Astrocyte of the cerebellum (primary cell): ENCODE data around the gene SEMA4D.

Experiments
- DNase-seq: peaks from one replicate; pipeline ENCODE4 v3.0.0-alpha.2; 2011; ENCODE audit warnings: low read depth
- H3K4me3 ChIP-seq: 2 replicates; pipeline ENCODE4 v1.5.1; 2011; ENCODE audit warnings: mild to moderate bottlenecking, low read depth, low read length, moderate library complexity
- in situ Hi-C: cut with HindIII; loops from 2 replicates; pipeline ENCODE4 v1.10.0; 2017; ENCODE audit warnings: low sequenced_read_pairs
- TF ChIP-seq, protein P1 (sequence below): IDR thresholded peaks from 2 replicates; pipeline ENCODE4 v1.5.1; 2012; ENCODE audit warnings: low read length, low read depth, moderate library complexity, mild to moderate bottlenecking; ENCODE audit errors: missing control alignments

Gene SEMA4D

GRCh38 chr9:89446261-89446960, 51.5 kb downstream of the SEMA4D start:
- in situ Hi-C loops = loop anchor here (5.0 kb wide), 1 partner anchor 34 kb away; no protein-coding TSS in a partner anchor
- H3K4me3 ChIP-seq = no peak overlapping the region
- TF ChIP-seq, protein P1, sequence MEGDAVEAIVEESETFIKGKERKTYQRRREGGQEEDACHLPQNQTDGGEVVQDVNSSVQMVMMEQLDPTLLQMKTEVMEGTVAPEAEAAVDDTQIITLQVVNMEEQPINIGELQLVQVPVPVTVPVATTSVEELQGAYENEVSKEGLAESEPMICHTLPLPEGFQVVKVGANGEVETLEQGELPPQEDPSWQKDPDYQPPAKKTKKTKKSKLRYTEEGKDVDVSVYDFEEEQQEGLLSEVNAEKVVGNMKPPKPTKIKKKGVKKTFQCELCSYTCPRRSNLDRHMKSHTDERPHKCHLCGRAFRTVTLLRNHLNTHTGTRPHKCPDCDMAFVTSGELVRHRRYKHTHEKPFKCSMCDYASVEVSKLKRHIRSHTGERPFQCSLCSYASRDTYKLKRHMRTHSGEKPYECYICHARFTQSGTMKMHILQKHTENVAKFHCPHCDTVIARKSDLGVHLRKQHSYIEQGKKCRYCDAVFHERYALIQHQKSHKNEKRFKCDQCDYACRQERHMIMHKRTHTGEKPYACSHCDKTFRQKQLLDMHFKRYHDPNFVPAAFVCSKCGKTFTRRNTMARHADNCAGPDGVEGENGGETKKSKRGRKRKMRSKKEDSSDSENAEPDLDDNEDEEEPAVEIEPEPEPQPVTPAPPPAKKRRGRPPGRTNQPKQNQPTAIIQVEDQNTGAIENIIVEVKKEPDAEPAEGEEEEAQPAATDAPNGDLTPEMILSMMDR = no peak
- DNase-seq = no peak

- in situ Hi-C loops = loop anchor here (5.0 kb wide), 1 partner anchor 34 kb away; no protein-coding TSS in a partner anchor
- TF ChIP-seq, protein P1 = no peak
Observed at GRCh38 chr9:89445801-89446251, 52.1 kb downstream of the SEMA4D start.

DNA sequence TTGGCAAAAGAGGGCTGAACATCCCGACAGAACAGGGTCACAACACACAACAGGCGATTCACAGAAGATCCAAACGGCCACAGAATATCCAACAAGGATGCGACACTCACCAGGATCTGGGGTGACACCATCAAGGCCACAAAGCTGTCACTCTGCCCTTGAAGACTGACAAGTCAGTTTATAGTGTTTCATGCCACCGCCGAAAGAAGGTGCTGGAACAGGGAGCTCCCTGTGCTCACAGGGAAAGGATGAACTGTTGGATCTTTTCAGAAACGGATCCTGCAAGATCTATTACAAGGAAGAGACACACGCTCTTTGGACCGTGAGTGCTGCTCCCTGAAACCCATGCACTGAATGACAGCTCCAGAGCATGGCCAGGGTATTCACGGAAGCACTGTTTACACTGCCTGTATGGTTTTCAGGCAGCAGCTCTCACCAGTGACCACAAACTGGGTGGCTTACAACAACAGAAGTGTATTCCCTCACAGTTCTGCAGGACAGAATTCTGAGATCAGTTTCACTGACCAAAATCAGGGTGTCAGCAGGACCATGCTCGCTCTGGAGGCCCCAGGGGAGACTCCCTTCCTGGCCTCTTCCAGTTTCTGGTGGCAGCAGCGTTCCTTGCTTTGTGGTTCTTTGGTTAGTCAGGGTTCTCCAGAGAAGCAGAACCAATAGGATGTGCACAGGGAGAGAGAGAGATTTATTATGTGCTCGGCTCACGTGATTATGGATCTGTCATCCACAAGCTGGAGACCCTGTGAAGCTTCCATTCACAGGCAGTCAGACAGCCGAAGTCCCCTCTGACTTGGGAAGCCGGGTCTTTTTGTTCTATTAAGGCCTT, 52.8 kb downstream of the SEMA4D start:
- no peak overlapping the region for H3K4me3 ChIP-seq
- in situ Hi-C loops = loop anchor here (5.0 kb wide), 1 partner anchor 33 kb away; no protein-coding TSS in a partner anchor
- DNase-seq = no peak
- TF ChIP-seq, protein P1 = no peak

More at GRCh38 chr9:89445801-89446251, 52.1 kb downstream of the SEMA4D start:
- DNase-seq = no peak
- no peak overlapping the region for H3K4me3 ChIP-seq

GRCh38 chr9:89444274-89444673, 53.6 kb downstream of the SEMA4D start:
- TF ChIP-seq, protein P1 = no peak
- H3K4me3 ChIP-seq = no peak overlapping the region
- in situ Hi-C loops = no loop called here
- no peak for DNase-seq

- TF ChIP-seq, protein P1 = no peak
- no peak overlapping the region for H3K4me3 ChIP-seq
- no peak for DNase-seq
- in situ Hi-C loops = no loop called here
Observed at GRCh38 chr9:89442981-89443814, 54.7 kb downstream of the SEMA4D start.

GRCh38 chr9:89442501-89442978, 55.4 kb downstream of the SEMA4D start:
- in situ Hi-C loops = no loop called here
- TF ChIP-seq, protein P1 = no peak
- DNase-seq = no peak
- no peak overlapping the region for H3K4me3 ChIP-seq
